ENCODE measurements around the gene BARX1.

DNA sequence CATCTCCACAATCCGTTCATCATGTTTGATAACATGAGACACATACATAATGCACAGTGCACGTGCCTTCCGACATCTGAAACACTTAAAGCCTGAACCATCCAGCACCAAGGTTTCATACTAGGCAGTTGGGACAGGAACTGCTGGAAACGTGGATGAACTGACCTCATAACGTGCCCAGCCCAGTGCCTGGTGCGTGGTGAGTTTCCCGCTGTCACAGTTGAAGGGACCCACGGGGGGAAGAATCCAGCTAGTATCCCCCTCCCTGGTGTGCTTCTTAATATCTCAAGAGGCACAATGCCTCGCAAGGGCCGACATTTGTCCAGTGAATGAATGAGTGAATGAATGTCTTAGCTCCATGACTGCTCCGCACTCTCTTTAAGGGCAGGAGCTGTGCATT is 23.2 kb downstream of the BARX1 start:
- TF ChIP-seq POLR2A (IDR thresholded peaks at IDR 0.05; ENCODE audit: low read length) (no peak), GATA1 (IDR thresholded peaks at IDR 0.05; ENCODE audit: low read depth, low read length) (no peak)

Data from erythroblast (primary cell).